GM12872 (cell line): ENCODE results near the gene NKD2.

Experiments used
- TF ChIP-seq, protein P1 (sequence below): IDR thresholded peaks from 3 replicates; pipeline ENCODE4 v1.5.1; 2011; ENCODE audit warnings: low read depth, mild to moderate bottlenecking, low read length, moderate library complexity; ENCODE audit not compliant: insufficient read depth

Gene NKD2

DNA sequence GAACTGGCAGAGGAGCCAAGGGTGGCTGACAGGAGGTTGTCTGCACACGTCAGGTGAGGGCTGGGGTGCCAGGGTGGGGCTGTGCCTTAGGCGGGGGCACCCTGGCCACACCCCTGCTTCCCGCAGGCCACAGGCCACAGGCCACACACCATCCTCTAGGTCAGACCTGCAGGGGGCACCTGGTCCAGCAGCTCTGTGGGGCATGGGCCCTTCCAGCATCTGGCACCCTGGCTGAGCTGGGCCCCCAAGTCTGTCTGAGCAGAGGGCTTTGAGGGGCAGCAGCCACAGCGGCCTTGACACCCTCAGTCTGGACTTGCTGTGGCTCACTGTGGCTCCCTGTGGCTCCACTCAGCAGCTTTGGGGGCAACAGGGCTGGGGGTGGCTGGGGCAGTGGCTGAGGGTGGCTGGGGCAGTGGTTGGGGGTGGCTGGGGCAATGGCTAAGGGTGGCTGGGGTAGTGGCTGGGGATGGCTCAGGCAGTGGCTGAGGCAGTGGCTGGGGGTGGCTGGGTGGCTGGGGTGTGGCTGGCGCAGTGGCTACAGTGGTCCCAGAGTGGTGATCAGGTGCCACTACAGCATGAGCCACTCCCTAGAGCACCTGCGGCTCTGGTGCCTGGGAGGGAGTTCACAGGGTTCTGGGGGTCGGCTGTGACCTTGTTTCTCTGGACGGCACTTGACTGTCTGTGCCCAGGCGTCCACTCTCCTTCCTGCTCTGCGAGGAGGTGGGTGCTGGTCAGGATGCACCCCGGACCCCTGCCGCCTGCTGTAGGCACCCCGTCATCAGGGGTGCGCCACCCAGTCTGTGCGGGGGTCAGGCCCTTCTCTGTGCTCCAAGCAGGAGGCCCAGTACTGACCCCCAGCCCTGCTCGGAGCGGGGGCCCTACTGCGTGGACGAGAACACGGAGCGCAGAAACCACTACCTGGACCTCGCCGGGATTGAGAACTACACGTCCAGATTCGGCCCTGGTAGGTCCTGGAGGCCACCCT is 27.1 kb downstream of the NKD2 start:
- TF ChIP-seq, protein P1, sequence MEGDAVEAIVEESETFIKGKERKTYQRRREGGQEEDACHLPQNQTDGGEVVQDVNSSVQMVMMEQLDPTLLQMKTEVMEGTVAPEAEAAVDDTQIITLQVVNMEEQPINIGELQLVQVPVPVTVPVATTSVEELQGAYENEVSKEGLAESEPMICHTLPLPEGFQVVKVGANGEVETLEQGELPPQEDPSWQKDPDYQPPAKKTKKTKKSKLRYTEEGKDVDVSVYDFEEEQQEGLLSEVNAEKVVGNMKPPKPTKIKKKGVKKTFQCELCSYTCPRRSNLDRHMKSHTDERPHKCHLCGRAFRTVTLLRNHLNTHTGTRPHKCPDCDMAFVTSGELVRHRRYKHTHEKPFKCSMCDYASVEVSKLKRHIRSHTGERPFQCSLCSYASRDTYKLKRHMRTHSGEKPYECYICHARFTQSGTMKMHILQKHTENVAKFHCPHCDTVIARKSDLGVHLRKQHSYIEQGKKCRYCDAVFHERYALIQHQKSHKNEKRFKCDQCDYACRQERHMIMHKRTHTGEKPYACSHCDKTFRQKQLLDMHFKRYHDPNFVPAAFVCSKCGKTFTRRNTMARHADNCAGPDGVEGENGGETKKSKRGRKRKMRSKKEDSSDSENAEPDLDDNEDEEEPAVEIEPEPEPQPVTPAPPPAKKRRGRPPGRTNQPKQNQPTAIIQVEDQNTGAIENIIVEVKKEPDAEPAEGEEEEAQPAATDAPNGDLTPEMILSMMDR = no peak

DNA sequence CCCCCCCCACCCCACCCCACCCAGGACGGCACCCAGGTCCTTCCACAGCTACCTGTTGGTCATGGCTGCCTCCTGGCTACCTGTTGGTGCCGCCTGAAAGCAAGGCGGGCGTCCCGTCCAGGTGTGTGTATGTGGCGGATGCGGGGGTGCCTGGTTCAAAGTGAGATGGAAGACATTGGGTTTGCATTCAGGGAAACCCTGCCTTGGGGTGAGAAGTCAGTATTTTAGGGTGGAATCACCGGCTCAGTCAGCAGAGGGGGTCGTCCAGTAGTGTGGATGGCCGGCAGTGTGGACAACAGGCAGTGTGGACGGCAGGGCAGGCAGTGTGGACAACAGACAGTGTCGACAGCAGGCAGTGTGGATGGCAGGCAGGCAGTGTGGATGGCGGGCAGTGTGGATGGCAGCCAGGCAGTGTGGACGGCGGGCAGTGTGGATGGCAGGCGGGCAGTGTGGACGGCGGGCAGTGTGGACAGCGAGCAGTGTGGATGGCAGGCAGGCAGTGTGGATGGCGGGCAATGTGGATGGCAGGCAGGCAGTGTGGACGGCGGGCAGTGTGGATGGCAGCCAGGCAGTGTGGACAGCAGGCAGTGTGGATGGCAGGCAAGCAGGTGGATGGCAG is 28.0 kb downstream of the NKD2 start:
- TF ChIP-seq, protein P1 = no peak

DNA sequence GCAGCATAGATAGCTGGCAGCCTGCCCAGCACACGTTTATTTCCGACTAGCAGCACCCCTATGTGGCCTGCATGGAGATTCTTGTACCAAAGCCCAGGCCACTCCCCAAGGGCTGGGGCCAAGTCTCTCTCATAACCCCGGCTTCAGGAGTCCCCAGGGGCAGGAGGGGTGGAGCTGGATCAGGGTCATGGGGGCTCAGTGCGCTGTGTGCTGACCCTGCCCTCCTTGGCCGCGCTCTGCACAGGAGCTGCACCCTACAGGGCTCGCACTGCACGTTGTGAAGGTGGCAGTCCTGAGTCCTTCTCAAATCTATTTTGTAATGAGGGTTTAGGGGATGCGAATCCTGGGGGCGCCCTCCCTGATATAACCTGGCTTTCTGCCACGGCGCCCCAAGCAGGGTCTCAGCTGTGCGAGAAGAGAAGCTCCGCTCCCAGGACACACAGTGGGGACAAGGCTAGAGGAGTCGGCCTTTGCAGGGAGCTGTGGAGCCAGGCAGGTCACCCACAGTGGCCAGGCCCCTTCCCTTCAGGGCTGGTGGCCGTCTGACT is 28.6 kb downstream of the NKD2 start:
- TF ChIP-seq, protein P1 = no peak

DNA sequence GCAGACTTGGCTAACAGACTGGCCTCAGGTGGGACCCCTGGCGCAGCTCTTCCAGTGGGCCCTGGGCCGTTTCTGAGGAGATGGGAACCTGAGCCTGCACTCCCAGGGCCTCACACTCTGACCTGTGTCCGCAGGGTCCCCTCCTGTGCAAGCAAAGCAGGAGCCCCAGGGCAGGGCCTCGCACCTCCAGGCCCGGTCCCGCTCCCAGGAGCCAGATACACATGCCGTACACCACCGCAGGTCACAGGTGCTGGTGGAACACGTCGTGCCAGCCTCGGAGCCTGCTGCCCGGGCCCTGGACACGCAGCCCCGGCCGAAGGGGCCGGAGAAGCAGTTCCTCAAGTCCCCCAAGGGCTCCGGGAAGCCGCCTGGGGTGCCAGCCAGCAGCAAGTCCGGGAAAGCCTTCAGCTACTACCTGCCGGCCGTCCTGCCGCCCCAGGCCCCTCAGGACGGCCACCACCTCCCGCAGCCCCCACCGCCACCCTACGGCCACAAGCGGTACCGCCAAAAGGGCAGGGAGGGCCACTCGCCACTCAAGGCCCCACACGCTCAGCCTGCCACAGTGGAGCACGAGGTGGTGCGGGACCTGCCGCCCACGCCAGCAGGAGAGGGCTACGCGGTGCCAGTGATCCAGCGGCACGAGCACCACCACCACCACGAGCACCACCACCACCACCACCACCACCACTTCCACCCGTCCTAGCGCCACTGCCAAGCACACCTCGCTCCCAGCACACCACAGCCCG is 29.2 kb downstream of the NKD2 start:
- TF ChIP-seq, protein P1 = no peak

DNA sequence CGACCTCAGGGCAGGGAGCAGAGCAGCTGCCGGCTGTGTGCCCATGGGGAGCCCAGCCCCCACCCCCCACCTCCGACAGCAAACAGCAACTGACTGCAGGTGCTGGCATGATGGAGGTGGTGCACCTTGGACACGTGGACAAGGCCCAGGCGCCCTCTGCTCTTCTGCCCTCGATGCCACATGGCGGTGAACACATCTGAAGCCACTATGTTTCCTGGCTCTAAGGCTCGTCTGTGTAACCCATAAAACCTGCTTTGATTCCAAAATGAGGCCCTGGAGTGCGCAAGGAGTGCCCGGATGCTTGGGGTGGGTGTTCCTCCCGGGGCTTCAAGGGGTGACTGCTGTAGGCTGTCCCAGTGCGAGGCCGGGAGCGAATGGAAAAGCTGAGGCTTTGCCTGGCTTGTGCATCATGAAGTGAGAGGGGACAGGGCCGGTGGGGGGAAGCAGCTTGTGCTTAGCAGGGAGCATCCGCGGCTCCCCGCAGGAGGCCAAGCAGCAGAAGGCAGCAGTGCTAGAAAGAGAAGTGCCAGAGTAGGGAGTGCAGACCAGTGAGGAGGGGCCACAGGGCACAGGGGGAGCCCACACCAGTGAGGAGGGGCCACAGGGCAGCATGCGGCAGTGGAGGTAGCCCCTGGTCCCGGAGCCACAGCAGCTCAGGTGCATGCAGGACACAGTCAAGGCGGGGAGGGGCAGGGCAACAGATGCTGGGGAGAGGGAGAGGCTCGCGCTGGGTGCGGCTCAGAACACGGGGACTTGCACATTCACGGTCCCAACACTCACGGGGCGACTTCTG is 30.0 kb downstream of the NKD2 start:
- TF ChIP-seq, protein P1 = no peak

DNA sequence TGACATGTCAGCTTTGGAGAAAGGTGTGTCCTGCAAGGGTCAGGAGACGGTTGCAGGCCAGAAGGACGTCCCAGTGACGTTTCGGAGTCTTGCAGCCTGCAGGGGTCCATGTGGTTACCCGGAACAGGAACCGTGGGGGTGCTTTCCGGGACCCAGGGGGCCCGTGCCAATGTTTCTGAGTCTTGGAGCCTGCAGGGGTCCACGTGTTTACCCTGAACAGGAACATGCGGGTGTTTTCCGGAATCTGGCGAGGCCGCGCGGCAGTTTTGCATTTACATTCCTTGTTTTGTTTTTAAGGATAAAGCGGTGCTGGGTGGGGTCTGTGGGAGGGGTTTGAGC is 30.6 kb downstream of the NKD2 start:
- TF ChIP-seq, protein P1 = no peak
